ELR (cell line): ENCODE results near the gene RBMS3.

Source experiments
- DNase-seq: peaks from one replicate; pipeline ENCODE4 v3.0.0-alpha.2; 2015; ENCODE audit warnings: low read depth

RBMS3 gene

DNA sequence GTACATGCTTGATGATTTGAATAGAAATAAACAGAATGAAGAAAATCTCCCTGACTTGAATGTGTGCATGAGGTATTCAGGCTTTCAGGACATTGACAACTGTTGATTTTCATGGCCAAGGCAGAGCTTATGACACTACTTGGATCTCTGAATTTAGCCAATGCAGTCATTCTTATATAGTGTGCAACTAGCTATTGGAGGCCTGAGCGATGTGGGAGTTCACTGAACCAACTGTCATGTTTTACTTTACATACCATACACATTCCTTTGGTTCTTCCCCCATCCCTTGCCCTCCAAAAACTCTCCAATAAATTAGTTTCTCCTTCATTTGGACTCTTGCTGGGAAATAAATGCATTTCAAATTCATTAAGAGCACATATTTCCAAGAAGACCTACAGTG is 460.4 kb downstream of the RBMS3 start:
- no peak for DNase-seq

DNA sequence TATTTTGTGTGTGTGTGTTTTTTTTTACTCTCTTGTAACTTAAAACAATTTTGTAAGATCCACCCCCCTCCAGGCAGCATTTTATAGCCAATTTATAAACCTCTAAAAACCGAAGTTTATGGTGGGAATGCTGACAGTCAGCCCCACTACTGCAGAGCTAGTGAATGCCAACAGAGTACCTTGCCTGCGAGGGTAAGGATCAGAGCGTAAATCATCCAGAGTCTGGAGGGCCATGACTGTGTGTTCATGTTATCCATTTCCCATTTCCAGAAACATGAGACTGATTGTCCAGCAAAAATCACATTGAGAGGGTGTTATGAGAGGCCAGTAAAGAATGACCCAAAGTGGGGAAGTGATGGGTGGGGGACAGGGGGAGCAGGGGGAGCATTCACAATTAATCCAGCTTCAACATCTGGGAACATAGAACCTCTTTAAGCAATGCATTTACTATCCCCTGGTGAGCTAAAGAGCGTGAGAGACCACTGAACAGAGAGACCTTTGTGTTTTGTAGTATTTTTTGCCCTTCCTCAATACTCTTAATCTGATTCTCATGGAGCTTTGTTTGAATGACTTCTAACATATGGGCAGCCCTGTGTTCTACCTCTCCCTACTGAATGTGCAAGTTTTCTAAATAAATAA is 464.5 kb downstream of the RBMS3 start:
- DNase-seq = no peak

DNA sequence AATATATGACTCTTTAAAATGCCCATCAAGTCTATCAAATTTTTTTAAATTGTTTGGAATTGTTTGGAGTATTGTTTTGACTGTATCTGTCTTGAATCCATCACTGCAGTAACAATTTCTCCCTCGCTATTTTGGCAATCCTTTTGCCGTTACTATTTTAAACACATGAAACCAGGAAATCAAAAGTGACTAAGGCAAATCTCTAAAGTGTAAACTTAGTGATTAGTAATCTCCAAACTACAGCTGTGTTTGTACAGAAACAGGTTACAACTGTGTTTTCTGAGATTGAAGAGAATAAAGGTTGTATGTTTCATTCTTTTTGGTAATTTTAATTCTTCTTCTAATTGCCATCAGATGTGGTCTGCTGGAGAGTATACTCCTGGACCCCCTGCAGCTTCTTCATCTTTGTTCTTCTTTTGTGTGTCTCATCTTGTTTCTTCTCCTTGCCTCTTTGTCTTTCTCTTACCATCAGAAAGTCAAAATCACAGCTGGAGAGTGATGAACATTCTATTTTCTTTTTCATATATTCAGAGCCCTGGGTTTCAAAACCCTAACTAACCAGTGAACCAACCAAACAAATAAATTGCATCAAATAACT is 465.4 kb downstream of the RBMS3 start:
- no peak for DNase-seq

DNA sequence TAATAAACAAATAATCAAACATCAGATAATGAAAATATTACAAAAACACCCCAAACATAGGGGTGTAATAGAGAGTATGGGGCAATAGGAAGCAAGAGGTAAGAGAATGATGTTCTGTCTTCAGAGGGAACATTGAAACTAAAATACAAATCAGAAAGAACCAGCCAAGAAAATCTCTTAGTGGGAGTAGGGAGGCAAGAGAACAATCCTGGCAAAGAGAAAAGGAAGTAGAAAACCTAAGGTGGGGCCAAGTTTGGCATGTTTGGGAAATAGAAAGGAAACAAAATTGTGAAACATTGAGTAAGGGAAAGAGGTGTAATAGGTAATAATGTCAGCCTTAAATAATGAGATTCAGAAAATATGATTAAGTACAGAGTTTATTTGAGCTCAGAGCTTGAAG is 467.1 kb downstream of the RBMS3 start:
- no peak for DNase-seq

DNA sequence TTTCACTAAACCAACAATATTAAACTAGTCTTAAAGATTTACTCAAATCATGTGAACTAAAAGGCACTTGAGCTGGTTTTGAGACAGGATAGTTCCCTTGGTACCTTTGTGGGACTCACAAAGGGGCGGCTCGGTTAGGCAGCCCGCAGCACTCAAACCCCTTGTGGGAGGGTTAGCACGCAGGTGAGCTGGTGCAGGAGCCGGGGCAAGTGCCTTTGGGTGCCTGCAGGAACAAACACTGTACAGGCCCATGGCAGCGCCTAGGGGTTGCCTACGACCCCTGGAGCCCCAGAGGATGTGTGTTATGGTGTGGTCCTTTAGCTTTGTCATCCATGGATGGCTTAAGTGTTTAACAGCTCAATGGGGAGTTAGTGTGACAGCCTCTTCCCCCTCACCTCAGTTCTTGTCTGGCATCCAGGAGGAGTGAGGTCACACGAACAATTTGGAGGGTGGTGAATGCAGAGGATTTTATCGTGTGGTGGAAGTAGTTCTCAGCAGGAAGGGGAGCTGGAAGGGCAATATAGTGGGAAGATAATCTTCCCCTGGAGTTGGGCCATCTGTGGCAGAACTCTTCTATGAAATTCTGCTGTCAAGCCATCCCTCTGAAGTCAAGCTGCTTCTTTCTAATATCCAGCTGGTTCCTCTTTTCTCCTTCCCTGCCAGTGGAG is 470.9 kb downstream of the RBMS3 start:
- DNase-seq = no peak

DNA sequence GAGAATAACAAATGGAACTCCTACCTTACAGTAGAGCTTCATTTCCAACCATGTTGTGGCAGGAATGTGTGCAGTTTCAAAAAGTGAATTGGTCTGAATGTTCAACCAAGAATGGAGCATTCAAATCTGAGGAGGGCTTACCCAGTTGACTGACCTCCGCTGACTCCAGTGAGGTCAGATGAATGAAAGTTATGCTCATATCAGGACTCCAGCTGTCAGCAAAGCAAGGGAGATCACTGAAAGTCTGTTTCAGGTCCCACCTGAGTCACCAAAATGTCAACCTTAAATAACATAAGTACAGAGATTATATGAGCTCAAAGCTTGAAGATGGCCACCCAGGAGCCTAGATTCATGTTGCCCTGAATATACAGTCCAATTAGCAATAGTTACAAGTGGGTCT is 473.5 kb downstream of the RBMS3 start:
- no peak for DNase-seq

DNA sequence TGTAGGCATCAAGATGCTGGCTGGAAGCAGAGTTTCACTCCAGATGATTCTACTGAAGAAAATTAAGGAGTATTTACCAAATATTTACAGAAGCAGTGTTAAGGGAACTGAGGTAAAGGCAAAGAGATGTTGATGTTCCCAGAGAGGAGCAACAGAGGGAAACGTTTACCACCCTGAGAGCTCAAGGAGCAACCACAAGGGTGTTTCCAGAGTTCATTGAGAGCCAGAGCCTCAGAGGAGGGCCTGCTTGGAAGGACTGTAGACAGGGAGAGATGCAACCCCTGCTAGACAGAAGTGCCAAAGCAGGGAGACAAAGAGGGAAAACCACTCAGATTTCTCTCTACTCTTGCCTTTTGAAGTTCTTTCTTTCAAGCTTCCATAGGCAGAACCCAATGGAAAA is 474.5 kb downstream of the RBMS3 start:
- DNase-seq = no peak

DNA sequence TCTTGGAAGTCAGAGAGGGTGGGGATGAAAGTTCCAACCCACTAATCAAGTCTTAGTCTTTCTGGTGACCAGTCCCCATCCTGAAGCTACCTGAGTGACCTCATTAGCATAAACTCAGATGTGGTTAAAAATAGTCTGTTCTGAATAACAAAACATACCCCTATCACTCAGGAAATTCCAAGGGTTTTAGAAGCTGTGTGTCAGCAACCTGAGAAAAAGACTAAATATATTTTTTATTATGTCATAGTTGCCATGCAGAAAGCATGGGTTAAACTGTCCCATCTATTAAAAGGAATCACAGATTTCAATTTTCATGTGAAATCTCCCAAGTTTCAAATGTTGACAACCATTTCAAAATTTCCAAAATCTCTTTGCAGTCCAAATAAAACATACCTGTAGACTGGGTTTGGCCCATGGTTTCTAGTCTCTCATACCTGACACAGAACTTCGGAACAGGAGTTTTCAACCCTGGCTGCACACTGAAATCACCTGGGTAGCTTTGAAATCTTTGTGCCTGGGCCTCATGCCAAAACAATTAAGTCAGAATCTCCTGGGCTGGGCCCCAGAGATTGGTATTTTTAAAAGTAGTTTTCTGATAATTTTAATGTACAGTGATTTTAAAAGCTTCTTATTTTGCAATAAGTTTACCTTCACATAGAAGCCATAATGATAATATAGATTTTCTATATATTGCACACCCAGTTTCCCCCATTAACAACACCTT is 476.3 kb downstream of the RBMS3 start:
- peak; percentile 61 for DNase-seq

DNA sequence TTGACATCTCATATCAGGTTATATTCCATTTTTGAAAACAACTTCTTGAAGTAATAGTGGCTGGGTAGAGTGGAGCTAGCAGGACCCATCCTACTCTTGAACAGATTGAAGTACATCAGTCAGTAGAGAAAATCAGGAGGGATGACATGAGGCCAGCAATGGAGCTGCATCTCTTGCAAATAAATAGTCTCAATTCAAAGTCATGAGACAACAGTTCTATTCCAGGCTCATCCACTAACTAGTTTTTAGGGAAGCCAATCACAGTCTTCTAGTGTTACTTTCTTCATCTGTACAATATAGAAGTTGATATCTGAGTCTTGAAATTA is 477.2 kb downstream of the RBMS3 start:
- DNase-seq = no peak

DNA sequence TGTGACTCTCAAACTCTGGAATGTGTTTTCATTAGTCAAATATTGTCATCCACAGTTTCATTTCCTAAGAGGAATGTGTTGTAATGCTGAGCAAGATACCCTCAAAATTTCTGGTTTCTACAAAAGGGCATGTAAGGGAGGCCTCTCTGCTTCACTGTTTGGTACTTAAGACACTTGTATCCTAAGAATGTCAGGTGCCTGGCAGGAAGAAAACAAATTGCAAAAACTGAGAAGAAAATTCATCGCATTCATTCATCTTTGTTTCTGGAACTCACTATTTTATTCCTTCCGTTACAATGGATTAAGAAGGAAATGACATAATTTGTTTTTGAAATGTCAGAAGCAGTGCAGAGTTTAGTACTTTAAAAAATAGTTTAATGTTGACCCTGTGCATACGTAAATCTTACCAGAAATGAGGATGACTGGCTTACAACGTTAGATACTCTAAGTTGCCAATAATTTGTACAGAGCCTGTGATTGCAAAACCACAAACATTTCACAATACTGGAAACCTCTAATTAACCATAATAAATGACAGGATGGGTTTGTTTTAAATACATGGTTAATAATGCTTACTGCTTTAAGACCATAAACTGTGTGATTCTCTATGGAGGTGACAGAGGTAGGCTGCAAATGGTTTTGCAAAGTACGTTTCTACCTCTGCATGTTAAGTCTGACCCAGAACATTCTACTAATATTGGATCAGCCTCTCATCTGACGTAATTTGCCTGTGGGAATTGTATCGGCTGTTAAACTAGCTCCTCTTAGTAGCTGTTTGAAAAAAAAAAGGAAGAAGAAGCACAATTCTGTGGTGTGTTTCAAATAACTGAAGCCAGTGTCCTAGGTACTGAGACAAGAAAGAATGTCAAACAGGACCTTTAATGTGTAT is 477.8 kb downstream of the RBMS3 start:
- DNase-seq = peak; percentile 64

DNA sequence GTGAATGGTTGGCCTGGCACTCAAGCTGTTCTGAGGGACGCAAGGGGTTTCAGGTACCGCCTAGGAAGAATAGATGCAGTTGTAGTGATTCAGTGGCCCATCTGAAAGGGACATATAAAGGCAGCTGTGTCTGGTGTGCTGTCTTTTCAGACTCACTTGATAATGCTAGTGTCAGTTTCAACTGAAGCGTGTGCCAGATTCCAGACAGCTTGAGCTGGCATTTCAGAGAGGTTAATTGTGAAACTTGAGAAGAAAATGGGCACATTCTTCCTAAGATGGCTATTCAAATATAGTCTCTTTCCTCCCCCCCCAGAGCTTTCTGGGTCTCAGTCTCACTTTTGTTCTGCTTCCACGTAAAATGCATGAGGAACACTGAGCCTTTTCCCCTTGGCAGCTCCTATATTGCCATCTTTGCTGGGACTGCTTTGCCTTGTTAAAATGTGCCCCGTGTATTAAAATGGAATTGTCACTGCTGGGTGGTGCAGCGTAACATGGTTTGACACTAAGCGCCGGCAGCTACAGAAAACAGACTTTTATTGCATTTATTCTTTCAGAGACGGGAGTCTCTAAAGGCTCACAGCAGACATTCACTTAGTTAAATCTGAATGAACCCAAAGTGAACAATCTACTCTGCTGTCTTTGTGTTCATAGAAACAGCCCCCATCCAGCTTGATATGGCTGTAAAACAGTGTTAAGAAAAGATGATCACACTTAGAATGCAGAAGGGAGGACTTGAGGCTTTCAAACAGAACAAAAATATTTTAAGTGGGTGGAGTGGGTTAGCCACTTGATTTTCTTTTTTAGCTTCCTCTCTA is 478.7 kb downstream of the RBMS3 start:
- peak; percentile 16 for DNase-seq

DNA sequence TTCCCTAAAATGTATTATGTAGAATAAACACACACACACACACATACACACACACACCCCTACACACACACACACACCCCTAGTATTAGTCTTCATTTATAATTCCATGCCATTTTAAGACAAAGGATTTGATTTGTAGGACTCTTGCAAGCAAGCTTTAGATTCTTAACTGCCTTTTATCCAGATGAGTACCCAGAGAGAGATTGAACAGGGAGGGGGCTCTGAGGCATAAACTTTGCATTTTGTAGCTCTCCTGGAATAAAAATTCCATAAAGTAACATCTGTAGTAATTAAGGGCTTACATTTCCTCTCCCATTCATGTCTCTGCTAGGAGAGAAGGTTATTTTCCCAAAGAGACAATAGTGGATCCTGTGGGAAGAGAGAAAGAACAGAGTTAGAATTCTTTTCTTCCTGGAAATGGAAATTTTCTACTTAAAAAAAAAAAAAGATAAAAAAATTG is 479.4 kb downstream of the RBMS3 start:
- no peak for DNase-seq

DNA sequence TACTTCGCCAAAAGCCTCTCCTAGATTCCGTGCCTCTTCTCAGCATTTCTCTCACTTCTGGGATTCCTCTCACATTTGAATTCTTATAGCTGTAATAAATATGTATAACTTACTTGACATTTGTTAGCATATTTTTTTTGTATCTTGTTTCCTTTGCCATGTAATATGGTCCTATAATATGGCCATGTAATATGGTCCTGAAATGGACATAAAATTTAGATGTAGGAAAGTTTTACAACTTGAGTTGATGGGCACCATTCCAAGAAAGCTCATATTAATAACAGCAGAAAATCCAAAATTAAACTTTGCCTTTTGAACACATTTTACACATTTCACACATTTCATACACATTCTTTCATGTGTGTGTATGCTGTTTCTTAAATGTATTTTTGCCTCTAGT is 480.6 kb downstream of the RBMS3 start:
- no peak for DNase-seq

DNA sequence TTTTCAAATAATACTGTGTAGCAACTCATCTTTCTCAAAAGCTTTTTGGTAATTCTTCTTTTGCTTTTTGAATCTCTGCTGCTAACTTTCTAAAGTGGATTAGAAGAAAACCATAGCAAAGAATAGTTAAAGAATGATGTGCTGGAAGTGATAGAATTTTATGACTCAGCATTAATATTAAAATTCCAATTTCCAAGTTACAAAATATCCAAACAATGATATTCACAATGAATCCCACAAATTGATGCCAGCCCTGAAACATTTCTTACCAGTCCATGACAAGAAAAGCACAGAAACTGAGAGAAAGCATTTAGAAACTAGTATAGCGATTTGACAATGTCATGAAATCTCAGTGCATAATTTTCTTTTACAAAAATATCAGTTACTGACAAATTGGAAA is 482.2 kb downstream of the RBMS3 start:
- no peak for DNase-seq

DNA sequence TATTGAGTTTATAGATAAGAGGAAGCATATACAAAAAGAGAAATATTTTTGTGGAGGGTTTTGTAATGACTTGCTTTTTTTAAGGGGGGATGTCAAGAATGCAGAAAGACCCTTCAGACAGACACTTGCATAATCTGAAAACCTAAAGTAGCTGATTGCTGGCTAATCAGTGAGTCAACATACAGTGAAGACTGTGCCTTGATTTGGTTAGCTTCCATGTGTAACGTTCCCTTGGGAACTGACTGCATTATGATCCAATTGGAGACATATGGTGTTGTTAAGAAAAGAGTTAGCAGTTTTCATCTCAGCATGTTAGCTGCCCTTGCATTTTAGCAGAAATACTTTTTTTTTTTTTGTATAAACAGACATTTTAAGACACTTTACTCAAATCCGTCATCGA is 483.2 kb downstream of the RBMS3 start:
- DNase-seq = peak; percentile 41

DNA sequence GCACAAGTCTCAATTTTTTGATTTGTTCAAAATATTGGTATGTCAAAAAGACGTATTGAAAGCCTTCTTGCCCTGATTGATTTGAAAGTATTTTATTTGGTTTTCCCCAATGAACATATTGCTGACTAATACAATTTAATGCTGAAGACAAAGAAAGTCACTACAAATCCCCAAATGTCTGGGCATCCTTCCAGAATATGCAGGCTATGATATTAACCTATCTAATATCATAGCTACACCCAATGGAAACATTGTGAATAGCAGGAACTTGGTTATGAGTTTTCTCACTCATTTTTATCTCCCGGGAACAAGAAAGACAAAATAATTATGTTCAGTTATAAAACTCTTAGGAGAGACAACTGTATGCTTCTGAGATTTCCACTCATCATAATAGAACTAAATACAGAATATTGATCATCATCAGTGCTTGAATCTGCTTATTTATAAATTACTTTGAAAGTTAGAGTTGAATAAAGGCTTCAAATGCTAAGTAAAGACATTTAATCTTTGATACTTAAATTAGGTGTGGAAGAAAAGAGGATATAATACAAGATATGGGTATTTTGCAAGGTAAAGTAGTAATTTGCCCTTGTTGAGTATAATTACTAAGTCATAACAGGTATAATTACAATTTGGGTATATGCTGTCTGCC is 483.9 kb downstream of the RBMS3 start:
- DNase-seq = peak; percentile 86

DNA sequence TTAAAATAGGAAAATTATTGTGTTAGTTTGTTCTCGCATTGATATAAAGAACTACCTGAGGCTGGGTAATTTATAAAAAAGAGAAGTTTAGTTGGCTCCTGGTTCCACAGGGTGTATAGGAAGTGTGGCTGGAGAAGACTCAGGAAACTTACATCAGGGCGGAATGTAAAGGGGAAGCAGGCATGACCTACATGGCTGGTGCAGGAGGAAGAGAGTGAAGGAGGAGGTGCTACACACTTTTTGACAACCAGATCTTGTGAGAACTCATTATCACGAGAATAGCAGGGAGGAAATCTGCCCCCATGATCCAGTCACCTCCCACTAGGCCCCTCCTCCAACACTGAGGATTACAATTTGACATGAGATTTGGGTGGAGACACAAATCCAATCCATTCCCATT is 490.7 kb downstream of the RBMS3 start:
- no peak for DNase-seq

DNA sequence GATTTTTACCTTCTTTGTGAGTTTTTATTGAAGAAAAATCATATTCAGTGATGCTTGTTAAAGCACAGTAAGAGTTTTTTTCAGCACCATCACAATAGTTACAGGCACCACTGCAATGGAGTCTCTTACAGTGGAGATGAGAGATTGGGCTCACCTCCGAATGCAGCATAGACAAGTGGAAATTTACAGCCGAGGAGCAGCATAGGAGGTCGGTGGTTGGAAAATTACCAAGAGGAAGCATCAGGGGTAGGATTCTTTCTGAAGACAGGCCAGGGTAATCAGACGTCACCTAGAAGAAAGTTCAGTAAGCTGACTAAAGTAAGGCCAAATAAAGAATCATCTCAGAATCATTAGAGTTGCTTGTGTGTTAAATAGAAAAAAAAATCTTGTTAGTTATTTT is 491.6 kb downstream of the RBMS3 start:
- no peak for DNase-seq

DNA sequence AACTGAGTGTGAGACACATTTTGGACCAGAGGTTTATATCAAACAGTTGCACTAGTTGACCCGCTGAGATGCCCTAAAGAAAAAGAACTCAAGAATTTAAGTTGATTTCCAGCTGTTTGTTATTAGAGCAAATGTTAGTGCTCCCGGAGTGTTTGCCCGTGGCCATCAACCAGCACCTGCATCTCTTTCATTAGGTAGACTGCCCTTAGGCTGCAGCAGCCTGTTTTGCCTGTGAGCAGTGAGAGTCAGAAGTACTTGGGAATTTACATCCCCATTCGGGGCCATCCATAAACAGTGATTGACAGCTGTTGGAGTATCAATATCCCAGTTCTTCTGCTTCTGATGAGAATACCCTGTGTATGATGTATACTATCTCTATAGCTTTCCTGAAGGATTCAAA is 492.6 kb downstream of the RBMS3 start:
- no peak for DNase-seq

DNA sequence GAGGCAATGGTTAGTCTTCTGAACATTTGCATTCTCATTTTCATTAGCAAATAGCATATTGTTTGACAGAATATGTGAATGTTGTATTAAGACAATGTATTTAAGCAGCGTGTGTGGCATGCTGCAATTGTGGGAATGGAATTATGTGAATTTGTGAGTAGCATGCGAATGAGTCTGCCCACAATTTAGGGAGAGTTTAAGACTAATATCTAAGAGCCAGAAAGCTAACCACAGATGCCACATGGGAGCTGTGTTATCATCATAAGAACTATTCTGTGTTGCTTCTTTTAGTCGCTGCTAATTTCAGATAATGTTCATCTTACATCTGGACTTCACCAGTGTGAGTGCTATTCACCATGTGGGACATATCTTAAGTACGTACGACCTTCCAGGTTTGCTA is 494.5 kb downstream of the RBMS3 start:
- no peak for DNase-seq

DNA sequence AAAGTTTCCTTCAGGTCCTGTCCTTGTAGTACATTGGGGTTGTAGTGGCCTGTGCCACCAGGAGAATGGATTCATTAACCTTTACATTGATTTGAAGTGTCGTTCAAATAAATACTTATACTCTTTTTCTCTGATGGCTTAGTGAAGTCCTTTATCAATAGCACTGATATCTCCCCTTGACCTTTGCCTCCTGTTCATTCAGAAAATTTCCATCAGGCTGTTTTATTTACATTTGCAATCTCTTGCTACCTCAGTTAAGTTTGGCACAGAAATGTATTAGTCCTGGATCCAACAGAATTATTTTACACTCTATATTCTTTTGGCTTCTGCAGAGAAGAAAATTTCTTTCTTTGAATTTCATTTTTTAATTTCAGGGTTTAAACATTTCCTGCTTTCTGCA is 497.0 kb downstream of the RBMS3 start:
- DNase-seq = no peak
